ENCODE data around the gene GMDS. TPM values are rescaled to one million over a fixed set of nuclear protein-coding genes. Genes with fewer than 3 reads are reported as not detected.
A peak's percentile ranks its signal among the peaks of the same experiment; 100 is the strongest.

The GMDS gene
- total RNA-seq = 6.2 and 9.2 TPM in 2 replicates

DNA sequence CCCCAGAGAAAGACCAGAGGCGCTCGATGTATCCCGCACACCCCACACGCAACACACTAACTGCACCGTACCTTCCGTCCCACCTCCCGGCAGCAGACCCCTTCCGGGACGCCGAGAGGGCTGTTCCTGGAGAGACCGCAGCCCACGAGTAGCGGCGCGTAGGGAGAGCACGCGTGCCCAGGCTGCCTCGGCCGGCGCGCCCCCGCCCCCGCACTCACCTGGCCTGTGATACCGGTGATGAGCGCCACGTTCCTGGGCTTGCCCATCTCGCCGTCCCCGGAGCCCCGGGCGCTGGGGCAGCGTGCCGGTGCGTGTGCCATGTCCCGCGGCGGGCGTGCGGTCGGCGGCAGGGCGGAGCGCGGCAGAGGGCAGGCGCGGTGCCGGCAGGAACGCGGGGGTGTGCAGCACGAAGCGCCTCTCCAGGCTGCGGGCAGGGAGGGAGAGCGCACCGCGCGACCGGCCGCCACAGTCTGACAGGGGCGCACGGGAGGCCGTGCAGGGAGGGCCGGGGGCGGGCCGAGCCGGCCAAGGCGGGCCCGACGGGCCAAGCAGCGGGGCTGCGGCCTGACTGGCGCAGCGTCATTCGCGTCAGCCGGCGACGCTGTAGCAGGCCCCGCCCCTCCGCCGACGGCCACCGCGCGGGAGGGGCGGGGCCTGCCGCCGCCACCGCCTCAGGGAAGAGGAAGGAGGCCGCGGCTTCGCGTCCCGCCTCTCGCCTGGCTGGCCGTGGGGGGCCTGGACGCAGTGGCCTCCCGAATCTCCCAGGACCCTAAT lies at the start of gene GMDS:
Gene GMDS (minus strand): TSS at position 503 of the 774 bp plus-strand sequence.
- DNase-seq (ENCODE audit: low read depth in 2 of 2) = peak; percentile 77 to 94

GRCh38 chr6:2285510-2285909 lies 40.1 kb upstream of the GMDS start:
- no peak for DNase-seq (ENCODE audit: low read depth in 2 of 2)

GRCh38 chr6:2275892-2276242 lies 30.5 kb upstream of the GMDS start:
- no peak for DNase-seq (ENCODE audit: low read depth in 2 of 2)

GRCh38 chr6:2274981-2275891 lies 29.8 kb upstream of the GMDS start:
- DNase-seq (ENCODE audit: low read depth in 2 of 2) = no peak

DNA sequence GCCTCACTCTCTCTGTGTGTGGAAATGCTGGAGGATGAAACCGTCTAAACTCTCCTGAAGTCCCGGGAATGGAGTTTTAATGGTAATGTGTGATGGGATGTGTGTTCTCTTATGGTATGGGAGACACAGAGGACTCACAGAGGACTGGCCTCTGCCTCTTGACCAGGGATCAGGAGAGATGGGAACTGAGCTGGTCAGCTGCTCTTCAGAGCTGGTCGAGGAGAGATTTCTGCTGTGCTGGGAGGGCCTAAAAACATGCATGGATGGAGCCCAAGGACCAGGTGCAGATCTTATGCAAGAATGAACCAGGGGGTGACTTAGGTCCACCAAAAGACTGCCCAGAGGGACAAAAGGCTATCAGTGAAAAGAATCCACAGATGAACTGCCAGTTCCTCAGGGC lies 27.3 kb upstream of the GMDS start:
- DNase-seq (ENCODE audit: low read depth in 2 of 2) = no peak

- DNase-seq (ENCODE audit: low read depth in 2 of 2) = no peak
Observed at GRCh38 chr6:2270054-2270453, 24.6 kb upstream of the GMDS start.

GRCh38 chr6:2266841-2267240 lies 21.4 kb upstream of the GMDS start:
- DNase-seq (ENCODE audit: low read depth in 2 of 2) = no peak

GRCh38 chr6:2266031-2266795 lies 20.8 kb upstream of the GMDS start:
- no peak for DNase-seq (ENCODE audit: low read depth in 2 of 2)

- no peak for DNase-seq (ENCODE audit: low read depth in 2 of 2)
Observed at GRCh38 chr6:2264932-2265331, 19.5 kb upstream of the GMDS start.

DNA sequence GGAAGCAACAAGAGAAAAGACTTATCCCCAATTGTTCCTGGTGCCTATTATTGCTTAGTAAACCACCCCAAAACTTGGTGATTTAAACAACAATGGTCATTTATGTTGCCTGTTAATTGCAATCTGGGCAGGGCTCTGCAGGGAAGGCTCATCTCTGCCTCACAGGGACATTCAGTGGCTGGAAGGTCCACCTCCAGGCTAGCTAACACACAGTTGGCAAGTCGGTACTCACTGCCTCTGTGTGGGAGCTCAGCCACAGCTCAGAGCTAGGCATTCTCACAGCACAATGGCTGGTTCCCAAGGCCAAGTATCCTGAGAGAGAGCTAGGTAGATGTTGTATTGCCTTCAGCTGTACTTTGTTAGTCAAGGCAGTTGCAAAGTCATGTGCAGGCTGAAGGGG lies 18.5 kb upstream of the GMDS start:
- no peak for DNase-seq (ENCODE audit: low read depth in 2 of 2)

GRCh38 chr6:2259574-2259973 lies 14.2 kb upstream of the GMDS start:
- DNase-seq (ENCODE audit: low read depth in 2 of 2) = no peak

DNA sequence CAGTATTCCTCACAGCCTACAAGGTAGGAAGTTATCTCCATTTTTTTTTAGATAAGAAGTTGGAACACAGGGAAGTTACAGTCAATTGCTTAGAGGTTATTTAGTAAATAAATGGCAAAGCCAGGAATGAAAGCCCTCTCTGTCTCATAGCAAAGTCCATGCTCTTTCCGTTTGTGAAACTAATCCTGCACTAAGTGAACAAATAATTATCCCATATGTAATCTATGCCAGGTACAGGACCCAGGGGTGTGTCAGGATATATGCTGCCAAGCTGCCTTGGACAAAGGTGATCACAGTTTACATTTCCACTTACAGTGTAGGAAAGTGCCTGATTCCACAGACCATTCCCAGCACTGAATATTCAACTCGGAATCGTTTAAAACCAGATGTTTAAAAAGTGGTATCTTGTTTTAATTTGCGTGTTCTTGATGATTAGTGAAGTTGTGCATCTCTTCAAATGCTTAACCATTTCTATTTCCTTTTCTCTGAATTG lies 13.6 kb upstream of the GMDS start:
- no peak for DNase-seq (ENCODE audit: low read depth in 2 of 2)

DNA sequence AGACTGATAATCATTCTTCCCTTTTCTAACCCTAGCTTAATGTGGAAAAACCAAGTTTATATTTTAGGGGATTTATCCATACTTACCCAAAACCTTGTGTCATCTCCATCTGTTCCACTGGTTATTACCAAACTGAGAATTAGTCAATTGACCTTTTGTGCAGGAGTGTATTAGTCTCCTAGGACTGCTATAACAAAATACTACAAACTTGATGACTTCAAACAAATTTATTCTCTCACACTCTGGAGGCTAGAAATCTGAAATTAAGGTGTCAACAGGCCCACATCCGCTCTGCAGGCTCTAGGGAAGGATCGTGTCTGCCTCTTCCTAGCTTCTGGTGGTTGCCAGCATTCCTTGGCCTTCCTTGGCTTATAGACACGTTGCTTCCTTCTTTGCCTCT lies 12.7 kb upstream of the GMDS start:
- no peak for DNase-seq (ENCODE audit: low read depth in 2 of 2)

GRCh38 chr6:2257363-2257762 lies 12.0 kb upstream of the GMDS start:
- no peak for DNase-seq (ENCODE audit: low read depth in 2 of 2)

- DNase-seq (ENCODE audit: low read depth in 2 of 2) = no peak
Observed at GRCh38 chr6:2254747-2255146, 9.3 kb upstream of the GMDS start.

- DNase-seq (ENCODE audit: low read depth in 2 of 2) = no peak
Observed at GRCh38 chr6:2249126-2249525, 3.7 kb upstream of the GMDS start.

GRCh38 chr6:2247664-2248063 lies 2.3 kb upstream of the GMDS start:
- no peak for DNase-seq (ENCODE audit: low read depth in 2 of 2)

DNA sequence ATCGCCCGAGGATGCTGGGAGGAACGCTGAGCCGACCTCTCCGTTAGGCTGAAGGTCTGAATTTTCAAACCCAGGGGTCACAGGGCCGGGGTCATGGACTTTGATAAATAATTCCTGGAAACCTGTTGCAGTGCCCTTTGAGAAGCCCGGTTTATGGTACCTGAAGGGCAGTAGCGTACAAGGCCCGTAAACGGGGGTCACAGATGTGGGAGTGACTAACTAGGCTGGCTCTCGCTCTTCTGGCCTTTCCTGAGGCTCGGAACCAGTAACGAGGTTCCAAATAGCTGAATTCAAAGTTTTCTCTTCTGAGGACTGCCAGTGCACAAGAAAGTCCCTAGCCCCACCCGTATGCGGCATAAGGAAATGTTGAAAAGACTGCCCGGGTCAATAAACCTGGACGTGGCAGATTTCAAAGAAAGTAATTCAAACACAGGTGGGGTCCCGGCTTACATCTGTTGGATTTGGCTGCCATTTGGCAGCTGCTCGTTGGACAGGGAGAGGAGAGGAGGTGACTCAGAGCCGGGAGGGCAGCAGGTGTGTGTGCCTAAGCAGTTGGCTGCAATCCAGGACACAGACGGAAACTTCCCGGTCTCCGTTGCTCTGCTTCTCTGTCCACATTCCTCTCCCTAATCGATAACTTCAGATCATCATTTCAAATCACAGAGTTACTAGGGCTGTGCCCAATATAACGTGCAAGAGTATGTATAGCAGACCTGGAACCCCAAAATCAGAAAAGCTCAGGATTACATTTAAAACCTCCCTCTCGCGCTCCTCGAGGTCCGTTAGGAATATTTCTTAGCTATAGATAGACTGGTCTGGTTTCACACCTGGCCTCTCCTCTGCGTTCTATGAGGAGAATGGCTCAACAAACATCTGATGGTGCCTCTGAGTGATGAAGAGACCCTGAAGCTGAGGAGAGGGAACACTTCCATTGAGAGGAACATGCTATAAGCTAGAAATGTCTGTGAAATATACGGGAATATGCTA lies 765 bp upstream of the GMDS start:
- peak; percentile 51 to 89 for DNase-seq (ENCODE audit: low read depth in 2 of 2)

GRCh38 chr6:2244261-2245102 lies 923 bp downstream of the GMDS start:
- no peak for DNase-seq (ENCODE audit: low read depth in 2 of 2)

GRCh38 chr6:2242311-2242710 lies 3.1 kb downstream of the GMDS start:
- DNase-seq (ENCODE audit: low read depth in 2 of 2) = no peak

Data from dermis microvascular lymphatic vessel endothelial cell (primary cell).